Left kidney (tissue), 2 donors: Measurements from ENCODE around the gene LRRIQ4. TPM values are rescaled to one million over a fixed set of nuclear protein-coding genes. Genes with fewer than 3 reads are reported as not detected.

Source experiments
- DNase-seq: peaks from one replicate; pipeline ENCODE4 v3.0.0-alpha.2; 2013
- polyA plus RNA-seq: library from polyadenylated mRNA; unstranded; fragments of 120-200 nt; gene quantifications from one replicate; pipeline ENCODE4 v1.2.1, GENCODE V29; 2013; ENCODE audit not compliant: insufficient read length

LRRIQ4 gene
- polyA plus RNA-seq, 1 donor = 0.12 TPM

GRCh38 chr3:169857811-169858210, 45.1 kb downstream of the LRRIQ4 start:
- DNase-seq = no peak

GRCh38 chr3:169861871-169862270, 49.2 kb downstream of the LRRIQ4 start:
- DNase-seq = no peak

- peak; percentile 83 for DNase-seq
Observed at GRCh38 chr3:169863458-169863899, 50.8 kb downstream of the LRRIQ4 start.

GRCh38 chr3:169864270-169864669, 51.6 kb downstream of the LRRIQ4 start:
- no peak for DNase-seq

- no peak for DNase-seq
Observed at GRCh38 chr3:169865176-169865767, 52.6 kb downstream of the LRRIQ4 start.

GRCh38 chr3:169867584-169868210, 55.0 kb downstream of the LRRIQ4 start:
- DNase-seq = no peak

- no peak for DNase-seq
Observed at GRCh38 chr3:169868369-169868768, 55.7 kb downstream of the LRRIQ4 start.

- peak; percentile 21 for DNase-seq
Observed at GRCh38 chr3:169869484-169870220, 57.0 kb downstream of the LRRIQ4 start, which contains the start of gene LRRC31. Gene LRRC31, minus strand, starts transcription at chr3:169869935. Its CDS starts 128 bp downstream, at chr3:169869807.

- DNase-seq = no peak
Observed at GRCh38 chr3:169871129-169871886, 58.6 kb downstream of the LRRIQ4 start.

- DNase-seq = no peak
Observed at GRCh38 chr3:169879013-169879557, 66.4 kb downstream of the LRRIQ4 start.

GRCh38 chr3:169879845-169880575, 67.3 kb downstream of the LRRIQ4 start:
- no peak for DNase-seq

GRCh38 chr3:169880576-169881250, 68.0 kb downstream of the LRRIQ4 start:
- no peak for DNase-seq

GRCh38 chr3:169886671-169887070, 74.0 kb downstream of the LRRIQ4 start:
- no peak for DNase-seq

Other genes starting within 250 kb of the LRRIQ4 start
- gene MECOM, start 149.2 kb upstream of the LRRIQ4 start, polyA plus RNA-seq = 192 TPM
- gene TERC, start 47.8 kb upstream of the LRRIQ4 start, polyA plus RNA-seq = 0.35 TPM
- gene ACTRT3, start 43.3 kb upstream of the LRRIQ4 start, polyA plus RNA-seq = 4.2 TPM
- 31.3 TPM for gene MYNN, start 39.5 kb upstream of the LRRIQ4 start, polyA plus RNA-seq
- 18.1 TPM for gene LRRC34, start within 50 bp of the LRRIQ4 start, polyA plus RNA-seq
- gene LRRC31, start 57.1 kb downstream of the LRRIQ4 start, polyA plus RNA-seq = 0.38 TPM
- not detected for gene SAMD7, start 98.7 kb downstream of the LRRIQ4 start, polyA plus RNA-seq
- gene SEC62, start 153.9 kb downstream of the LRRIQ4 start, polyA plus RNA-seq = 199 TPM
- gene GPR160, start 225.1 kb downstream of the LRRIQ4 start, polyA plus RNA-seq = 26.2 TPM